NOMO-1 (cell line): ENCODE data around the gene TCF7L1.

Experiments
- DNase-seq, 2 experiments: peaks; one replicate each; lab custom pipeline; 2025; ENCODE audit not compliant: unreplicated experiment in 2 of 2; lab: John Stamatoyannopoulos, UW

Gene TCF7L1

GRCh38 chr2:85247610-85248009 lies 114.4 kb downstream of the TCF7L1 start:
- no peak for DNase-seq

- no peak for DNase-seq
Measured at GRCh38 chr2:85248773-85249509, 115.7 kb downstream of the TCF7L1 start.

DNA sequence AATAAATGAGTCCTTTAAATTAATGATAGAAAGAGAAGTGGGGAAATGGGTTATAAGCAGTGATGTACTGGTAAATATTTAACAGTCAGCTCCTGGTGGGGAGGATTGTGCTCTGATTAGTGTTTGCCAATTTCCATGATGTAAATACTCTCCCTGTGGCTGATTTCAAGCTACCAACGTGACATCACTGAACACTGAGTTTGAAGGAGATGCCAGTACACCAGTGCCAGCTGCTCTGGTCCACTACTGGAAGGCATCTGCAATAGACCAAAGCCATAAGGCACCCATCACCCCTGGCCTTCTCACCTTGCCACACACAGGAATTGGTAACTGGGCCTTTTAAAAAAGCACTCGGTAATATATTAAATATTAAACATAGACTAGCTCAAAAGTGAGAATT lies 116.9 kb downstream of the TCF7L1 start:
- DNase-seq = no peak

DNA sequence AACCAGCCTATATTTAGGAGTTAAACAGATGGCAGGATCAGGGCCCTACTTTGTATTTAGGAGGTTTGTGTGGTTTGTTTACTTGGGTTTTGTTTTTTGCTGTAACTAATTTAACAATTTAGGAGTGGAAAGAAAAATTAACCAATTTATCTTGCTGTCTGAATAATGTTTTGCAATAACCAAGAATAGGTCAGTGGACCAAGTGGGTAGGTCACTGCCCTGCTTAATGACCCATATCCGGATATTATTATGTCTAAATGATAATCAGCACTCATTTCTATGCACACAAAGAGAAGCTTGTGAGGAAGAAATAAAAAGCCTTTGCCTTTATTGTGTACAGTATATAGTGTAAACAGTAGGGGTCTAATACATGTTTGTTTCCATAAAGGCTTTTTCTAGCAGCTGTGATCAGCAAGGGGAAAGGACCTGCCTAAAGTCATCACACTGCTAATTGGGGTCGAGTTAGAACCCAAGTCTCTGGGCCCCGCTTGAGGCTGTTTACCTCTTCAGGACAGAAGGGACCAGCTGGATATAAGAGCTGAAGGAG lies 118.0 kb downstream of the TCF7L1 start:
- DNase-seq = no peak

- no peak for DNase-seq
Measured at GRCh38 chr2:85253890-85254289, 120.7 kb downstream of the TCF7L1 start.

GRCh38 chr2:85254540-85255300 lies 121.5 kb downstream of the TCF7L1 start:
- no peak for DNase-seq

DNA sequence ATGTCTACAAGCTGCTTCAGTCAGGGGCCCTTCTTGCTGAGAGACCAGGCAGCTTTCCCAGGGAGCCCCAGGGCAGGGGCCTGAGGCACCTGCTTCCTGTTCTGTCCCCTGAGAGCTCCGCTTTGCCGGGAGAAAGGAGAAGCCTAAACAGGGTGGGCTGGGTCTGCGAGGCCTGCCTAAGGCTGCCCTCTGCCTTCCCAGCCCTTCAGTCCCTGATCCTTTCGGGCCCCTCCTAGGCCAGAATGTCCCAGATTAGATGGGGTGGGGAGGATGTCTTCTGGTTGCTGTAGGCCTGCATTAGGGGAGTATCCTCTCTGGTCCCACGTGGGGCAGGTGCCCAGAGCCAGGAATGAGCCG lies 122.2 kb downstream of the TCF7L1 start:
- no peak for DNase-seq

DNA sequence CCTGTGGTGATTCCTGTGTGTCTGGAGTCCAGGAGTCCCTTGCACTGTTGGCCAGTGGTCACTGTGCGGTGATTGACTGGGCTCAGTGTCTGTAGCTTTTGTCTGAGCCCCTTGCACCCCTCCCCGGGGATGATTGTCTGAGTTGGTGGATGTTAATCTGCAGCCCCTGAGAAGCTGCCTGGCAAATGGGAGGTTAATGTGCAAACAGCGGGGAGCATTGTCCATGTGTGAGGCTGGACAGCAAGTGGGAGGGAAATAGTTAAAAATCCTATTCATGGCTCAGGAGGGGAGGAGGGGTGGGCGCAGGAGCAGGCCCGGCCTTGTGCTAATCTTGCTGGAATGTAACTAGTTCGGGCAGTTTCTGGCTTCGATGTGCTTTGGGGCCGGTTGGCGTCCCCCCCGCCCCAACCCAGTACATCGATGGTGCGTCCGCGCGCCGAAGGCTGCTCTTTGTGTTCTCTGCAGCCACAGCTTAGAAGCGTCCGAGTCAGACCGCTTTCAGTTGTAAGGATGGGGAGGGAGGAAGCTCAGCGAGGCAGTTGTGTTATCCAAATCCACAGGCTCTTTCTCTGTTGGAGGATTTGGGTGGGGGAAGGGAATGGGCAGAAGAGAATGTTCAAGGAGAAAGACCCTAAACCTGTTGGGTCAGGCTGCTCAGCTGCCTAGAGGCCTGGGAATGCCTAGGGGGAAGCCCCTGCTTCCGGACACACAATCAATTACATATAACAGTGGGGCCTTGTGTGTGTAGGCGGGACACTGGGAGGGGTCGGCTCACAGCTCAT lies 122.8 kb downstream of the TCF7L1 start:
- DNase-seq = no peak

- no peak for DNase-seq
Measured at GRCh38 chr2:85257359-85257969, 124.3 kb downstream of the TCF7L1 start.

GRCh38 chr2:85257970-85258605 lies 124.9 kb downstream of the TCF7L1 start:
- DNase-seq = no peak

DNA sequence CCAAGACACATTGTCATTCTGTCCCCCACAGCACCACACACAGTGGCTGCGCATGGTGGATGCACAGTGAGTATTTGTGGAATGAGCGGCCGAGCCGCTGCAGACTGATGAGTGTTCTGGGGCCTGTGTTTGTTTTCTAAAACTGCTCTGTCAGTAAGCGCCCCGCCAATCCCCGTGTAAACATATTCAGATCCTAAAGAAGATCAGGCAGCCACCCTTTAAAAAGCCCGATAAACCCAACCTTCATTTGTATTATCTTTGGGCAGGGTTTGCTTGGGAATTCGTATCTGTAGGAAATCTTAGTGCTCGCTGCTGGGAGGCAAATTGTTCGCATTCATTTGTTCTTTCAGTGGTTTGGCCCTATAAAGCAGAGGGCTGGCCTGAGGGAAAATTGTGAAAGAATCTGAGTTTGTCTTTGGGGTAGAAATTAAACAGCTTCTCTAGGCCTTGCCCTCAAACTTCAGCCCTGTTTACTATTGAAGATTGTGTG lies 126.0 kb downstream of the TCF7L1 start:
- DNase-seq = no peak

DNA sequence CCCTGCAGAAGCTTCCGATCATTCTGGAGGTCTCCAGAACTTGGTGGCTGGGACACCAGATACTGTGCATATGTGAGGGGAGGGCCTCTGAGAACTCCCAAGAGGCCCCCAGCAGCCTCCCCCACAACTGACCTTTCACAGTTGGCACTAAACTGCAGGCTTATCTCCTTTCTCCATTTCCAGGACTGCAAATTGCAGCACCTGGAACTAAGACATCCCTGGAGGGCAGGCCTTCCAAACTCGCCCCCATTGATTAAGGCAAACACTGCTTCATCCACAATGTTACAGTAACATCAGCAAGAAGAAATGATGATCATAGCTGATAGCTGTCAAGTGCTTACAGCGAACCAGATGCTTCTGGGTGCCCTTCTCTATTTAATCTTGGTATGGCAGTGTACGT lies 126.7 kb downstream of the TCF7L1 start:
- DNase-seq = no peak

GRCh38 chr2:85263591-85263990 lies 130.4 kb downstream of the TCF7L1 start:
- no peak for DNase-seq

GRCh38 chr2:85264471-85264870 lies 131.3 kb downstream of the TCF7L1 start:
- DNase-seq = no peak

DNA sequence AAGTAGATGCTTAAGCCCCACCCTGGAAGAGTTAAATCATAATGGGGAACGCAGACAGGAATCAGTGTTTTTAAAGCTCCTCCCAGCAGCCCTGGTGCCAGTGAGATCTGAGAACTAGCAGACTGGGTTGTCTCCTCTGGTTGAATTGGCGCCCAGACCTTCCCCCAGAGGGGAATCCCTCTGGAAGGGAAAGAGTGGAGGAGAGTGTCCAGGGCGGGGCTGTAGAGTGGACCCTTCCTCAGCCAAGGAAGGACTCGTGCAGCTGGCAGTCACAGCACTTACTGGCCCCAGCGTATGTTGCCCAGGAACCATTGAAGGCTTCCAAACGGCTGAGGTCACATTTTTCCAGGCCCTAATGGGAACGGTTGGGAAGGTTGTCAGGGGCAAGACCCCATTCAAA lies 132.1 kb downstream of the TCF7L1 start:
- DNase-seq = no peak

DNA sequence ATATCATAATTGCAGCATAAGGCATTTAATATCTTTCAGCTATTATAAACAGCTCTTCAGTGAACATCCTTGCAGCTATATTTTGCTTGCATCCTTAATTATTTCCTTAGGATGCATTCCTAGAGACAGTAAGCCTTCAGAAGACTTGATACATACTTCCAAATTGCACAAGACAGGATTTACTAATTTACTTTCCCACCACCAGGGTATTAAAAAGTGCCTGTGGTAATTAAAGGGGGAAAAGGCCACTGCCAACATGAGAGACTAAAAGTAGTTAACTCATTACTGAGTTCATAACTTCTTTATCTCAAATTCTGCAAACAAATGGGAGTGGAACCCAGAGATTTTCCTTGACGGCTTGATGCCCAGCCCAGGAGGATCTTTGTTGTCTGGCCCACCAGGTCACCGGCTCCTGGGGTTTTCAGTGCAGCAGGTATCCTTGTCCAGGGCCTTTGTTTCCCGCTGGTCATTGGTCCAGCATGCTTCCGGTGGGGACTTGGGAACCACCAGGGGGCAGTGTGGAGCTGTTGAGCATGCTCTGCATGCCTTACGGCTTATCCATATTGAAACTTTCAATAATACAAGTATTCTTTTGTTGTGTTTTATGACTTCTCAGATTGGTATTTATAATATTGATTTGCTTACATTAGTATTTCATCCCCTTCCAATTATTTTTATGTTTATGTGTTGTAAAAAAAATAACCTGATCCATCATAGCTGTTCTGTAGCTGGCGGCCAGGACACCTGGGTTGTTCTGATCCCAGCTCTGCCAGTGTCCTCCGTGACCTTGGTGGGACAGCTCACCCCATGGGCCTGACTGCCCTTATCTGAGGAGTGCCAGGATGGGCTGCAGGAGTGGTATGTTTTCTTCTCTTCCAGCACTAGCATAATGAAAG lies 133.2 kb downstream of the TCF7L1 start:
- DNase-seq = peak in 1 of 2 experiments; percentile 39

GRCh38 chr2:85269959-85270358 lies 136.8 kb downstream of the TCF7L1 start:
- no peak for DNase-seq

- DNase-seq = no peak
Measured at GRCh38 chr2:85272357-85272756, 139.2 kb downstream of the TCF7L1 start.
